ENCODE data around the gene HS3ST3B1.

DNA sequence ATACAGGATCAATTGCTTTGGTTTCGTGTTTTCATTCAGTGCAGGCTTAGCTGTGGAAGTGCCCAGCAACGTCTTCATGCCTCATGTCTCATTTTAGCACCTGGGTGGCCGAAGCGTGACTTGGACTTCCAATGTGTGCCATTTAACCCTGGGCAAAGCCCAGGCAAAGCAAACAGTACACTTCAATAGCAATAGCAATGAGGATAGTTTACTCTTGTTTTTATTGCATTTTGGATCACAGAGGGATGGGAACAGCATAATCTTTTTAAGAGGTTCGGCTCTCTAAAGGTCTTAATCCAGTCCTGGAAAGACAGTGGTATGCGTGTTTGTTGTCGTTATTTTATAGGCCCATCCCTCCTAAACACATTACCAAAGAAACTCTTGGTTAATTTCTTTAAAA lies 86.2 kb downstream of the HS3ST3B1 start:
- TF ChIP-seq CTCF (conservative IDR thresholded peaks at IDR 0.05) (no peak), ZFX (IDR thresholded peaks at IDR 0.05) (no peak)

Data from C4-2B (cell line).